MM.1S (cell line): ENCODE measurements around the gene COL4A3.

Source experiments
- EZH2 ChIP-seq: fragments of 300-600 bp; sonication (generic); optimal IDR thresholded peaks from 2 replicates; pipeline ENCODE3; 2017; ENCODE audit warnings: low read depth, mild to moderate bottlenecking, antibody characterized with exemption, low read length, mixed read lengths
- TF ChIP-seq, protein P1 (sequence below): fragments of 300-600 bp; sonication (generic); IDR thresholded peaks from 2 replicates; pipeline ENCODE4 v1.5.1; 2016; ENCODE audit warnings: antibody characterized with exemption, low read length, mixed read lengths

DNA sequence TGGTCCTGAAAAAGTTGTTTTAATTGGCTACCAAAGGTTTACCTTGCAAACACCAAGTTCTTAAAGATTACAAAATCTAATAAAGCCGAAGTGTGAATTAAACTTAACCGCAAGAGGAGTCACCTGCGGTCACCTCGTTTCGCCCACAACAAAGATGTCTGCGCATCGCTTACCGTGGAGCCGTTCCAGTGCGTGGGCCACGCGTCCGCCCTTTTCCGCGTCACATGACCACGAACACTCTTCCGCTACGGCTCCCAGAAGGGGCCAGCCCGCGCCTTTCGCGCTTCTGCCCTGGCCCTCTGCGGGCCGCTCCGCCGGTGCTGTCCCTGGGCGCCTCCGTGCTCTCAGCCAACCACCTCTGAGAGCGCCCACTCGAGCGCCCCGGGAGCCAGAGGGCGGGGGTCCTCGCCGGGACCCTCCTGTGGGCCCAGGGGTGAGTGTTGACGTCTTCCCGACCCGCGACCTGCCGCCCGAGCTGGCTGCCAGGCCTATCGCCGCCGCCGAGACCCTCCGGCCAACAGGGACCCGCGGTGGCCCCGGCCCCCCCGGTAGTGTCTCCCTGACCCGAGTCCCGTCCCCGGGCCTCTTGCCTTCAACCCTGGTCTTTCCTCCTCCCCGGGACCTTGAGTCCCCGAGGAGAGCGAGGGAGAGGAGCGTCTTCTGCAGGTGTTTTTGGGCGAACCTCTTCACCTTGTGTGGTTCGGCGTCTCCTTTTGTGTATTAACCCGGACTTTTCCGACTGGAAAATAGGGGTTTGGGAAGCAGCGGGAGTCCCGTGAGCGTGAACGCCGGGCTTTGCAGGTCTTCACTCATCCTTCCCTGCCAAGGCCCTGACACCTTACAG, 160.8 kb downstream of the COL4A3 start, which contains the start of gene MFF:
- TF ChIP-seq, protein P1, sequence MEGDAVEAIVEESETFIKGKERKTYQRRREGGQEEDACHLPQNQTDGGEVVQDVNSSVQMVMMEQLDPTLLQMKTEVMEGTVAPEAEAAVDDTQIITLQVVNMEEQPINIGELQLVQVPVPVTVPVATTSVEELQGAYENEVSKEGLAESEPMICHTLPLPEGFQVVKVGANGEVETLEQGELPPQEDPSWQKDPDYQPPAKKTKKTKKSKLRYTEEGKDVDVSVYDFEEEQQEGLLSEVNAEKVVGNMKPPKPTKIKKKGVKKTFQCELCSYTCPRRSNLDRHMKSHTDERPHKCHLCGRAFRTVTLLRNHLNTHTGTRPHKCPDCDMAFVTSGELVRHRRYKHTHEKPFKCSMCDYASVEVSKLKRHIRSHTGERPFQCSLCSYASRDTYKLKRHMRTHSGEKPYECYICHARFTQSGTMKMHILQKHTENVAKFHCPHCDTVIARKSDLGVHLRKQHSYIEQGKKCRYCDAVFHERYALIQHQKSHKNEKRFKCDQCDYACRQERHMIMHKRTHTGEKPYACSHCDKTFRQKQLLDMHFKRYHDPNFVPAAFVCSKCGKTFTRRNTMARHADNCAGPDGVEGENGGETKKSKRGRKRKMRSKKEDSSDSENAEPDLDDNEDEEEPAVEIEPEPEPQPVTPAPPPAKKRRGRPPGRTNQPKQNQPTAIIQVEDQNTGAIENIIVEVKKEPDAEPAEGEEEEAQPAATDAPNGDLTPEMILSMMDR: peak; percentile 54
- TF ChIP-seq EZH2: no peak
